GM12878 (cell line): ENCODE data around the gene DNAJC28. TPM values are rescaled to one million over a fixed set of nuclear protein-coding genes. Genes with fewer than 3 reads are reported as not detected.

Source experiments
- JUNB ChIP-seq: IDR thresholded peaks from 2 replicates; pipeline ENCODE4 v1.6.1; 2016; ENCODE audit warnings: antibody characterized with exemption, mild to moderate bottlenecking
- PAX8 ChIP-seq: fragments of 450-650 bp; IDR thresholded peaks from 2 replicates; pipeline ENCODE4 v1.6.1; 2017; ENCODE audit warnings: mild to moderate bottlenecking, moderate library complexity
- SP1 ChIP-seq: IDR thresholded peaks from one replicate; pipeline ENCODE4 v1.6.1; 2011; ENCODE audit warnings: low read depth, low read length
- SREBF2 ChIP-seq: IDR thresholded peaks from 2 replicates; pipeline ENCODE4 v1.6.1; 2012; ENCODE audit warnings: mild to moderate bottlenecking, low read length
- ZBED1 ChIP-seq: IDR thresholded peaks from 2 replicates; pipeline ENCODE4 v1.6.1; 2016; ENCODE audit warnings: borderline replicate concordance
- polyA plus RNA-seq, 11 experiments: library from polyadenylated mRNA; depleted of rRNA in 4 of 11; unstranded in 6 of 11; stranded (reverse) in 5 of 11; fragments of >200 nt; fragmentation: Nextera tagmentation in 4 of 11; fragmentation: Illumina TruSeq in 1 of 11; extraction: Ambion mirVana in 4 of 11; extraction: Trizol in 1 of 11; gene quantifications; 1 replicate in 1 of 11; 2 replicates in 10 of 11; pipeline versions ENCODE4 v1.2.1 to v1.2.3, GENCODE V29; 2011 to 2016; ENCODE audit warnings: inconsistent platforms in 2 of 11, missing spikeins in 2 of 11, low read depth in 1 of 11
- total RNA-seq, 4 experiments: library from RNA; depleted of rRNA in 3 of 4; stranded (reverse); fragments of >200 nt in 3 of 4; fragmentation: Illumina TruSeq in 1 of 4; extraction: Trizol in 1 of 4; gene quantifications; 2 replicates each; pipeline versions ENCODE4 v1.2.1 to v1.2.3, GENCODE V29; 2013 to 2021
- TF ChIP-seq, protein P1 (sequence below): IDR thresholded peaks from 2 replicates; pipeline ENCODE4 v1.6.1; 2012; ENCODE audit warnings: mild to moderate bottlenecking, low read depth, low read length
- TF ChIP-seq, protein P2 (sequence below): fragments of 450-650 bp; conservative IDR thresholded peaks from 2 replicates; pipeline ENCODE4 v1.6.1; 2017; ENCODE audit warnings: mild to moderate bottlenecking, moderate library complexity

DNAJC28 gene
- total and polyA plus RNA-seq, 10 of the 15 experiments (the other 5 are each of a cell fraction or from before 2014, with no cell fraction given): 0.26 to 0.77 (median 0.54) TPM

DNA sequence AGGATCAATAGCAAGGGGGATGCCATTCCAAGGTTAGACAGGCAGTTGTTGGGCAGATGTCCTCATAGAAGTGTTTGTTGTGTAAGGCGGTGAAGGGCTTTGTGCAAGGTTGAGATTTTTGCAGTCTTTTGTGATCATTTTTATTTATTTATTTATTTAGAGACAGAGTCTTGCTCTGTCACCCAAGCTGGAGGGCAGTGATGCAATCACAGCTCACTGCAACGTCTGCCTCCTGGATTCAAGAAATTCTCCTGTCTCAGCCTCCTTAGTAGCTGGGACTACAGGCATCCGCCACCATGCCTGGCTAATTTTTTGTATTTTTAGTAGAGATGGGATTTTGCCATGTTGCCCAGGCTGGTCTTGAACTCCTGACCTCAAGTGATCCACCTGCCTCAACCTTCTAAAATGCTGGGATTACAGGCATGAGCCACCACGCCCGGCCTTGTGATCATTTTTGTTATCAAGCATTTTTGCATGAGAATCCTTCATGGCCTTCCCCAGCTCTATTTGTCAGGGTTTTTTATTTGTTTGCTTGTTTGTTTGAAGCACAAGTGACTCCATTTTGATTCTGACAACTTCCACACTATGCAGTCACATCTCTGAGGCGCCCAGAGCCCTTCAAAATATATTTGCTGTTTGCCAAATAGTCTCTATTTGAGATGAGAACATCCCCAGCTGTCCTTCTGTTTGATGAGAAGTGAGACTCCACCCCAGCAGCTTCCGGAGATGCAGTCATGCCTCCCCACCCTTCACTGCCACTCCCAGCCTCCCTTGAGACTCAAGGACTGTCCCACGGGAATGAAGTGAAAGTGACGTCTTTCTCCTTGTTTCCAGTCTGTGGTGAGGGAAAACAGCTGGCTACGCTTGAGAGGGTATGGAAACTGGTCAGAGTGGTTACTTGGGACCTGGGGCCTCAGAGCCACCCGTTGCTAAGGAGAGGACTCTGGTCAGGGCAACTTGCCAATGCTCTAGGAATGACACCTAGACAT is 49.7 kb downstream of the DNAJC28 start (continued):
- TF ChIP-seq, protein P1, sequence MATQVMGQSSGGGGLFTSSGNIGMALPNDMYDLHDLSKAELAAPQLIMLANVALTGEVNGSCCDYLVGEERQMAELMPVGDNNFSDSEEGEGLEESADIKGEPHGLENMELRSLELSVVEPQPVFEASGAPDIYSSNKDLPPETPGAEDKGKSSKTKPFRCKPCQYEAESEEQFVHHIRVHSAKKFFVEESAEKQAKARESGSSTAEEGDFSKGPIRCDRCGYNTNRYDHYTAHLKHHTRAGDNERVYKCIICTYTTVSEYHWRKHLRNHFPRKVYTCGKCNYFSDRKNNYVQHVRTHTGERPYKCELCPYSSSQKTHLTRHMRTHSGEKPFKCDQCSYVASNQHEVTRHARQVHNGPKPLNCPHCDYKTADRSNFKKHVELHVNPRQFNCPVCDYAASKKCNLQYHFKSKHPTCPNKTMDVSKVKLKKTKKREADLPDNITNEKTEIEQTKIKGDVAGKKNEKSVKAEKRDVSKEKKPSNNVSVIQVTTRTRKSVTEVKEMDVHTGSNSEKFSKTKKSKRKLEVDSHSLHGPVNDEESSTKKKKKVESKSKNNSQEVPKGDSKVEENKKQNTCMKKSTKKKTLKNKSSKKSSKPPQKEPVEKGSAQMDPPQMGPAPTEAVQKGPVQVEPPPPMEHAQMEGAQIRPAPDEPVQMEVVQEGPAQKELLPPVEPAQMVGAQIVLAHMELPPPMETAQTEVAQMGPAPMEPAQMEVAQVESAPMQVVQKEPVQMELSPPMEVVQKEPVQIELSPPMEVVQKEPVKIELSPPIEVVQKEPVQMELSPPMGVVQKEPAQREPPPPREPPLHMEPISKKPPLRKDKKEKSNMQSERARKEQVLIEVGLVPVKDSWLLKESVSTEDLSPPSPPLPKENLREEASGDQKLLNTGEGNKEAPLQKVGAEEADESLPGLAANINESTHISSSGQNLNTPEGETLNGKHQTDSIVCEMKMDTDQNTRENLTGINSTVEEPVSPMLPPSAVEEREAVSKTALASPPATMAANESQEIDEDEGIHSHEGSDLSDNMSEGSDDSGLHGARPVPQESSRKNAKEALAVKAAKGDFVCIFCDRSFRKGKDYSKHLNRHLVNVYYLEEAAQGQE: no peak
- TF ChIP-seq JUNB (peak; percentile 64), SP1 (peak; percentile 62), SREBF2 (no peak), PAX8 (no peak), ZBED1 (peak; percentile 99)
- TF ChIP-seq, protein P2, sequence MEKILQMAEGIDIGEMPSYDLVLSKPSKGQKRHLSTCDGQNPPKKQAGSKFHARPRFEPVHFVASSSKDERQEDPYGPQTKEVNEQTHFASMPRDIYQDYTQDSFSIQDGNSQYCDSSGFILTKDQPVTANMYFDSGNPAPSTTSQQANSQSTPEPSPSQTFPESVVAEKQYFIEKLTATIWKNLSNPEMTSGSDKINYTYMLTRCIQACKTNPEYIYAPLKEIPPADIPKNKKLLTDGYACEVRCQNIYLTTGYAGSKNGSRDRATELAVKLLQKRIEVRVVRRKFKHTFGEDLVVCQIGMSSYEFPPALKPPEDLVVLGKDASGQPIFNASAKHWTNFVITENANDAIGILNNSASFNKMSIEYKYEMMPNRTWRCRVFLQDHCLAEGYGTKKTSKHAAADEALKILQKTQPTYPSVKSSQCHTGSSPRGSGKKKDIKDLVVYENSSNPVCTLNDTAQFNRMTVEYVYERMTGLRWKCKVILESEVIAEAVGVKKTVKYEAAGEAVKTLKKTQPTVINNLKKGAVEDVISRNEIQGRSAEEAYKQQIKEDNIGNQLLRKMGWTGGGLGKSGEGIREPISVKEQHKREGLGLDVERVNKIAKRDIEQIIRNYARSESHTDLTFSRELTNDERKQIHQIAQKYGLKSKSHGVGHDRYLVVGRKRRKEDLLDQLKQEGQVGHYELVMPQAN: no peak

Other genes starting within 250 kb of the DNAJC28 start
Only the 7 nearest of the 9 such genes appear.
- gene IFNGR2, start 88.3 kb downstream of the DNAJC28 start, total RNA-seq (2014; rRNA removed): 78.3 and 91.0 TPM in 2 replicates
- 75.2 and 79.7 TPM in 2 replicates for gene IFNGR2, start 88.3 kb downstream of the DNAJC28 start, total RNA-seq (2014; rRNA removed; fragmentation: Illumina TruSeq; extraction: Trizol)
- 67.3 and 71.5 TPM in 2 replicates for gene IFNGR2, start 88.3 kb downstream of the DNAJC28 start, total RNA-seq (2021)
- 81.8 and 96.9 TPM in 2 replicates for gene IFNGR2, start 88.3 kb downstream of the DNAJC28 start, polyA plus RNA-seq (2011; rRNA removed)
- gene IFNGR2, start 88.3 kb downstream of the DNAJC28 start, polyA plus RNA-seq (2014; fragmentation: Illumina TruSeq; extraction: Trizol): 98.8 and 144 TPM in 2 replicates
- gene IFNGR2, start 88.3 kb downstream of the DNAJC28 start, polyA plus RNA-seq (2014; fragmentation: Nextera tagmentation; extraction: Ambion mirVana): 10 to 100 TPM; 23.6 to 33.2 TPM
- 72.9 and 85.1 TPM in 2 replicates for gene IFNGR2, start 88.3 kb downstream of the DNAJC28 start, polyA plus RNA-seq (2014; rRNA removed)
- 10 to 100 TPM; 75.7 to 84.2 TPM for gene IFNGR2, start 88.3 kb downstream of the DNAJC28 start, polyA plus RNA-seq (2016; fragmentation: Nextera tagmentation; extraction: Ambion mirVana)
- 15.1 and 17.6 TPM in 2 replicates for gene TMEM50B, start 11.7 kb downstream of the DNAJC28 start, total RNA-seq (2014; rRNA removed)
- 13.2 and 13.3 TPM in 2 replicates for gene TMEM50B, start 11.7 kb downstream of the DNAJC28 start, total RNA-seq (2014; rRNA removed; fragmentation: Illumina TruSeq; extraction: Trizol)
- gene TMEM50B, start 11.7 kb downstream of the DNAJC28 start, total RNA-seq (2021): 10.4 and 12.1 TPM in 2 replicates
- 26.0 and 32.9 TPM in 2 replicates for gene TMEM50B, start 11.7 kb downstream of the DNAJC28 start, polyA plus RNA-seq (2011; rRNA removed)
- gene TMEM50B, start 11.7 kb downstream of the DNAJC28 start, polyA plus RNA-seq (2014; fragmentation: Illumina TruSeq; extraction: Trizol): 13.8 and 20.7 TPM in 2 replicates
- 10 to 100 TPM; 15.9 to 23.8 TPM for gene TMEM50B, start 11.7 kb downstream of the DNAJC28 start, polyA plus RNA-seq (2014; fragmentation: Nextera tagmentation; extraction: Ambion mirVana)
- 17.6 and 20.5 TPM in 2 replicates for gene TMEM50B, start 11.7 kb downstream of the DNAJC28 start, polyA plus RNA-seq (2014; rRNA removed)
- 10 to 100 TPM; 41.6 to 42.1 TPM for gene TMEM50B, start 11.7 kb downstream of the DNAJC28 start, polyA plus RNA-seq (2016; fragmentation: Nextera tagmentation; extraction: Ambion mirVana)
- gene GART, start 50.4 kb upstream of the DNAJC28 start, total RNA-seq (2014; rRNA removed): 96.6 and 104 TPM in 2 replicates
- gene GART, start 50.4 kb upstream of the DNAJC28 start, total RNA-seq (2014; rRNA removed; fragmentation: Illumina TruSeq; extraction: Trizol): 115 and 116 TPM in 2 replicates
- gene GART, start 50.4 kb upstream of the DNAJC28 start, total RNA-seq (2021): 142 and 145 TPM in 2 replicates
- 44.7 and 52.5 TPM in 2 replicates for gene GART, start 50.4 kb upstream of the DNAJC28 start, polyA plus RNA-seq (2011; rRNA removed)
- 150 and 157 TPM in 2 replicates for gene GART, start 50.4 kb upstream of the DNAJC28 start, polyA plus RNA-seq (2014; fragmentation: Illumina TruSeq; extraction: Trizol)
- gene GART, start 50.4 kb upstream of the DNAJC28 start, polyA plus RNA-seq (2014; fragmentation: Nextera tagmentation; extraction: Ambion mirVana): 10 to 100 TPM; 74.8 to 80.3 TPM
- 64.0 and 68.3 TPM in 2 replicates for gene GART, start 50.4 kb upstream of the DNAJC28 start, polyA plus RNA-seq (2014; rRNA removed)
- 100 to 1,000 TPM; 177 to 178 TPM for gene GART, start 50.4 kb upstream of the DNAJC28 start, polyA plus RNA-seq (2016; fragmentation: Nextera tagmentation; extraction: Ambion mirVana)
- gene SON, start 51.3 kb upstream of the DNAJC28 start, total RNA-seq (2014; rRNA removed): 130 and 146 TPM in 2 replicates
- gene SON, start 51.3 kb upstream of the DNAJC28 start, total RNA-seq (2014; rRNA removed; fragmentation: Illumina TruSeq; extraction: Trizol): 122 and 133 TPM in 2 replicates
- gene SON, start 51.3 kb upstream of the DNAJC28 start, total RNA-seq (2021): 250 and 270 TPM in 2 replicates
- 94.8 and 95.7 TPM in 2 replicates for gene SON, start 51.3 kb upstream of the DNAJC28 start, polyA plus RNA-seq (2011; rRNA removed)
- 232 and 307 TPM in 2 replicates for gene SON, start 51.3 kb upstream of the DNAJC28 start, polyA plus RNA-seq (2014; fragmentation: Illumina TruSeq; extraction: Trizol)
- gene SON, start 51.3 kb upstream of the DNAJC28 start, polyA plus RNA-seq (2014; fragmentation: Nextera tagmentation; extraction: Ambion mirVana): 100 to 1,000 TPM; 418 to 788 TPM
- 113 and 131 TPM in 2 replicates for gene SON, start 51.3 kb upstream of the DNAJC28 start, polyA plus RNA-seq (2014; rRNA removed)
- gene SON, start 51.3 kb upstream of the DNAJC28 start, polyA plus RNA-seq (2016; fragmentation: Nextera tagmentation; extraction: Ambion mirVana): 100 to 1,000 TPM; 462 to 491 TPM
- 28.1 and 29.1 TPM in 2 replicates for gene DONSON, start 97.0 kb upstream of the DNAJC28 start, total RNA-seq (2014; rRNA removed)
- 36.3 and 39.1 TPM in 2 replicates for gene DONSON, start 97.0 kb upstream of the DNAJC28 start, total RNA-seq (2014; rRNA removed; fragmentation: Illumina TruSeq; extraction: Trizol)
- 21.6 and 23.4 TPM in 2 replicates for gene DONSON, start 97.0 kb upstream of the DNAJC28 start, total RNA-seq (2021)
- 51.2 and 72.5 TPM in 2 replicates for gene DONSON, start 97.0 kb upstream of the DNAJC28 start, polyA plus RNA-seq (2011; rRNA removed)
- 40.5 and 51.2 TPM in 2 replicates for gene DONSON, start 97.0 kb upstream of the DNAJC28 start, polyA plus RNA-seq (2014; fragmentation: Illumina TruSeq; extraction: Trizol)
- gene DONSON, start 97.0 kb upstream of the DNAJC28 start, polyA plus RNA-seq (2014; fragmentation: Nextera tagmentation; extraction: Ambion mirVana): 10 to 100 TPM; 13.6 to 25.8 TPM
- gene DONSON, start 97.0 kb upstream of the DNAJC28 start, polyA plus RNA-seq (2014; rRNA removed): 23.7 and 26.7 TPM in 2 replicates
- gene DONSON, start 97.0 kb upstream of the DNAJC28 start, polyA plus RNA-seq (2016; fragmentation: Nextera tagmentation; extraction: Ambion mirVana): 10 to 100 TPM; 47.3 to 49.3 TPM
- gene CRYZL1, start 150.0 kb upstream of the DNAJC28 start, total RNA-seq (2014; rRNA removed): 14.3 and 17.3 TPM in 2 replicates
- gene CRYZL1, start 150.0 kb upstream of the DNAJC28 start, total RNA-seq (2014; rRNA removed; fragmentation: Illumina TruSeq; extraction: Trizol): 14.5 and 15.5 TPM in 2 replicates
- 20.2 and 21.4 TPM in 2 replicates for gene CRYZL1, start 150.0 kb upstream of the DNAJC28 start, total RNA-seq (2021)
- gene CRYZL1, start 150.0 kb upstream of the DNAJC28 start, polyA plus RNA-seq (2011; rRNA removed): 68.8 and 92.6 TPM in 2 replicates
- gene CRYZL1, start 150.0 kb upstream of the DNAJC28 start, polyA plus RNA-seq (2014; fragmentation: Illumina TruSeq; extraction: Trizol): 25.5 and 32.8 TPM in 2 replicates
- gene CRYZL1, start 150.0 kb upstream of the DNAJC28 start, polyA plus RNA-seq (2014; fragmentation: Nextera tagmentation; extraction: Ambion mirVana): 10 to 100 TPM; 51.4 to 72.4 TPM
- gene CRYZL1, start 150.0 kb upstream of the DNAJC28 start, polyA plus RNA-seq (2014; rRNA removed): 25.7 and 27.7 TPM in 2 replicates
- gene CRYZL1, start 150.0 kb upstream of the DNAJC28 start, polyA plus RNA-seq (2016; fragmentation: Nextera tagmentation; extraction: Ambion mirVana): 10 to 100 TPM; 33.6 to 34.8 TPM
- 3.9 and 4.0 TPM in 2 replicates for gene ITSN1, start 150.8 kb upstream of the DNAJC28 start, total RNA-seq (2014; rRNA removed)
- 3.9 and 5.9 TPM in 2 replicates for gene ITSN1, start 150.8 kb upstream of the DNAJC28 start, total RNA-seq (2014; rRNA removed; fragmentation: Illumina TruSeq; extraction: Trizol)
- 5.1 and 6.1 TPM in 2 replicates for gene ITSN1, start 150.8 kb upstream of the DNAJC28 start, total RNA-seq (2021)
- gene ITSN1, start 150.8 kb upstream of the DNAJC28 start, polyA plus RNA-seq (2011; rRNA removed): 3.2 and 4.8 TPM in 2 replicates
- 8.1 and 8.8 TPM in 2 replicates for gene ITSN1, start 150.8 kb upstream of the DNAJC28 start, polyA plus RNA-seq (2014; fragmentation: Illumina TruSeq; extraction: Trizol)
- 1 to 10 TPM in 1 of 2 experiments, under 1 TPM in 1; 0.89 to 1.3 TPM for gene ITSN1, start 150.8 kb upstream of the DNAJC28 start, polyA plus RNA-seq (2014; fragmentation: Nextera tagmentation; extraction: Ambion mirVana)
- gene ITSN1, start 150.8 kb upstream of the DNAJC28 start, polyA plus RNA-seq (2014; rRNA removed): 4.7 and 6.7 TPM in 2 replicates
- gene ITSN1, start 150.8 kb upstream of the DNAJC28 start, polyA plus RNA-seq (2016; fragmentation: Nextera tagmentation; extraction: Ambion mirVana): 10 to 100 TPM; 10.4 to 10.6 TPM